Peyer's patch (tissue), 4 donors: ENCODE results near the gene RNLS.

Experiments used
- POLR2A ChIP-seq, 2 donors: fragments of 450-650 bp; IDR thresholded peaks; one replicate each; pipeline ENCODE4 v1.5.1; 2017; ENCODE audit warnings: antibody characterized with exemption in 2 of 2, mild to moderate bottlenecking in 2 of 2, moderate library complexity in 2 of 2
- TF ChIP-seq, protein P1 (sequence below), 6 experiments: fragments of 450-650 bp in 4 of 6; fragments of 200-600 bp in 2 of 6; sonication (generic) in 1 of 6; IDR thresholded peaks; one replicate each; pipeline ENCODE4 v1.5.1; 2017 to 2019; ENCODE audit warnings: antibody characterized with exemption in 6 of 6, mild to moderate bottlenecking in 3 of 6, moderate library complexity in 1 of 6

GRCh38 chr10:88440541-88440940 lies 142.6 kb downstream of the RNLS start:
- TF ChIP-seq, protein P1, sequence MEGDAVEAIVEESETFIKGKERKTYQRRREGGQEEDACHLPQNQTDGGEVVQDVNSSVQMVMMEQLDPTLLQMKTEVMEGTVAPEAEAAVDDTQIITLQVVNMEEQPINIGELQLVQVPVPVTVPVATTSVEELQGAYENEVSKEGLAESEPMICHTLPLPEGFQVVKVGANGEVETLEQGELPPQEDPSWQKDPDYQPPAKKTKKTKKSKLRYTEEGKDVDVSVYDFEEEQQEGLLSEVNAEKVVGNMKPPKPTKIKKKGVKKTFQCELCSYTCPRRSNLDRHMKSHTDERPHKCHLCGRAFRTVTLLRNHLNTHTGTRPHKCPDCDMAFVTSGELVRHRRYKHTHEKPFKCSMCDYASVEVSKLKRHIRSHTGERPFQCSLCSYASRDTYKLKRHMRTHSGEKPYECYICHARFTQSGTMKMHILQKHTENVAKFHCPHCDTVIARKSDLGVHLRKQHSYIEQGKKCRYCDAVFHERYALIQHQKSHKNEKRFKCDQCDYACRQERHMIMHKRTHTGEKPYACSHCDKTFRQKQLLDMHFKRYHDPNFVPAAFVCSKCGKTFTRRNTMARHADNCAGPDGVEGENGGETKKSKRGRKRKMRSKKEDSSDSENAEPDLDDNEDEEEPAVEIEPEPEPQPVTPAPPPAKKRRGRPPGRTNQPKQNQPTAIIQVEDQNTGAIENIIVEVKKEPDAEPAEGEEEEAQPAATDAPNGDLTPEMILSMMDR (IDR thresholded peaks at IDR 0.05) = no peak
- TF ChIP-seq POLR2A (IDR thresholded peaks at IDR 0.05) = no peak
